NCI-H774 (cell line): ENCODE measurements around the gene ZFR.
A peak's percentile ranks its signal among the peaks of the same experiment; 100 is the strongest.
"Not testable (repeated sequence)": the region's sequence is repeated elsewhere in the genome, so short reads cannot be mapped to it uniquely, and the experiment has no call there.

Experiments
- DNase-seq: peaks from one replicate; lab custom pipeline; 2025; lab: John Stamatoyannopoulos, UW

Gene ZFR

GRCh38 chr5:32358611-32359010 lies 85.9 kb downstream of the ZFR start:
- no peak for DNase-seq

- no peak for DNase-seq
Observed at GRCh38 chr5:32357658-32358057, 86.9 kb downstream of the ZFR start.

GRCh38 chr5:32355686-32356085 lies 88.9 kb downstream of the ZFR start:
- DNase-seq: no peak

- DNase-seq: no peak
Observed at GRCh38 chr5:32353420-32353819, 91.1 kb downstream of the ZFR start.

- no peak for DNase-seq
Observed at GRCh38 chr5:32352685-32353084, 91.9 kb downstream of the ZFR start.

DNA sequence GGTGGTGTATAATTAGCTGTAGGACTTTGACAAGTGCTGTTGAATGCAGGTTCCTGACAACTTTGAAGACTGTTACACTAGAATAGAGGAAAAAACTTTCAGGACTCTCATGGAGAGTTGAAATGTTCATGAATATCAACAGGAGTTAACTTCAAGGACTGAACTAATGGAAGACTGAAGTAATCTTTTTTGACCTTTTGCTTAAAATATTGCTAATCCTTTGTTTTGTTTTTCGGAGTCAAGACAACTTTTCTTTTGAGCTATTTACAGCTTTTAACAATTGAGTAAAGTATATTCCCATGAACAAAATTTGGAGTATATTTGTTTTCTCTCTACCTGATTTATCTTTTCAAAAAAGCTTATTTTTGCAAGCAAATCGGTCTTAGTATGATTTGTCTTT lies 97.7 kb downstream of the ZFR start:
- DNase-seq: no peak

DNA sequence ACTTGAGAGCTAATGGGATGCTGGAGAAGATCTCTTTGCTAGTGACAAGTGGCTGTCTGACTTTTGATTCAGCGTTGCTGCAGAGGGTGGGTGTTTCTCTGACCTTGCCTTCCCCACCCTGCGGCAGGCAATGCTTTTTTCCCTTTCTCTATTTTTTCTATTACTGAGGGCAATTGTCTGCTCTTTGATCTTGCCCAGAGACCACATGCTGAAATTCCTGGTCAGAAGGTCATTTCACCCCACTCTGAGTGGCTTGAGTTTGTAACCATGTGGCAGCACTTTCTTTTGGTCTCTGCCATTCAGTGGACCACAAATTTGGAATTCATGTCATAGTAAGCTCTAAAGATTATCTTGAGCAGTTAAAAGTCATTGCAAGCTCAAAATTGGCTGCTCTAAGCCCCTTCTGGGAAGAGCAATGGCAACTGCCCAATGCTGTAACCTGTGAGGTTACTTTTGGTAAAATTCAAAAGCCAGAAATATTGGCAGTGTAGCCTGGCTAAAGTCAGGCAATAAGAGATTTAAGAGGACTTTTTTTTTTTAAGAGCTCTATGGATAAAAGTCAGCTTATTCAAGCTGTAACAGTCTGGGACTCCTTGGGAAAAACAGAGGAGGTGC lies 101.4 kb downstream of the ZFR start:
- DNase-seq: no peak

- DNase-seq: no peak
Observed at GRCh38 chr5:32342656-32343055, 101.9 kb downstream of the ZFR start.

DNA sequence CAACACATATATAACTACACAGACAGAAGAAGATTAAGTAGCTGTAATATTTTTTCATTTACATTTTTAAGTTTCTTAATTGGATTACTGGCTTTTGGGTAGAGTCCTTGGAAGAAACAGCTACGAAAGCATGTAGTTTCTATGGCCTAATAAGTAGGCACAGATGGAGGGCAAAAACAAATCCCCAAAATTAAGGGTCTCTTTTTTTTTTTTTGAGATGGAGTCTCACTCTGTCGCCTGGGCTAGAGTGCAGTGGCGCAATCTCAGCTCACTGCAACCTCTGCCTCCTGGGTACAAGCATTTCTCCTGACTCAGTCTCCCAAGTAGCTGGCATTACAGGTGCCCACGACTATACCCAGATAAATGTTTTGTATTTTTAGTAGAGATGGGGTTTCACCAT lies 104.7 kb downstream of the ZFR start:
- DNase-seq: no peak

GRCh38 chr5:32339198-32339597 lies 105.3 kb downstream of the ZFR start:
- DNase-seq: no peak

GRCh38 chr5:32332966-32333365 lies 111.6 kb downstream of the ZFR start:
- DNase-seq: no peak

GRCh38 chr5:32332361-32332760 lies 112.2 kb downstream of the ZFR start:
- DNase-seq: no peak

DNA sequence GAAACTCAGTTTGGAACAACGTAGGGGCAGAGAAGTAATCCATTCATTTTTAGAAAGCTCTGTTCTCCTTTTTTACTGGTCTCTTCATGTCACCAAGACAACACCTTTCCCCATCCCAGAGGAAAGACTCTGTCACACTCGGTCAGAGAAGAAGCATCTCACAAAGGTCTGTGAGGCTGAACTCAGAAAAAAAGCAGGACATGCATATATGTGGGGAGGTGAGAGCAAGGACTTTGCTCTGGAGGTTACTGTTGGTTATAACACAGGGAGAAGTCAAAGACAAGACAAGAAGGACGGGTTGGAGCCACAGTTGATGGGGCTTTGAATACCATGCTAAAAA lies 112.6 kb downstream of the ZFR start:
- DNase-seq: no peak

DNA sequence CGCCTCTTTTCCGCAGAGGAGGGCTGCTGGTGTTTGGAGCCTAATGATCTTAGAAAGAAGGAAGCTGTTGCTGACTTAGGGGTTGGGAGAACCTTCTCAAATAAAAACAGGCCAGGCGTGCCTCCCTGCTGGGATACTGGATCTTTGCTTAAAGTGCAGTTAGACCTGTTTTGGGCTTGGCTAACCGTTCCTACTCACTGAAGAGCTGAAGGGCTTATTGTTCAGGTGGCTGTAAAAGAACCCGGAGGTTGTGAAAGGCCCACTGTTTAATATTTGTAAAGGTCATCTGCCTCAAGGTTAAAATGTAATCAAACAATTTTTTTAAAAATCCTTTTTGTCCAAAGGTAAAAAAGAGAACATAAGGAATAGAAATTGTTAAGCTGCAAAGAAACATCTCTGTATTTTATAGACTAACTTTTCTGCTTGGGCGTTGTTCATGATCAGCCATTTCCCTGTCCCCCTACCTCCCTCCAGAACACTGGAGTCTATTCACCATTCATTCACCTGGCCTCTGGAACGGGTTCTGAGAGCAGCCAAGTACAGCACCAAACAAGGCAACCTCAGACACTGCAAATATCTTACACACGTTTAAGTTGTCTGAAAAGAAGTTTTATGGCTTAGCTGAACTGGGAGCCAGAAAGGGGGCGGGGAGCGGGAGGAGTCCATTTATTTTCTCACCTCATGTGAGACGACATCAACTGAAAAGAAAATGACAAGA lies 113.2 kb downstream of the ZFR start:
- no peak for DNase-seq

- DNase-seq: no peak
Observed at GRCh38 chr5:32330126-32330971, 114.2 kb downstream of the ZFR start.

- DNase-seq: peak; percentile 48
Observed at GRCh38 chr5:32329395-32329834, 115.1 kb downstream of the ZFR start.

- no peak for DNase-seq
Observed at GRCh38 chr5:32326216-32326772, 118.2 kb downstream of the ZFR start.

DNA sequence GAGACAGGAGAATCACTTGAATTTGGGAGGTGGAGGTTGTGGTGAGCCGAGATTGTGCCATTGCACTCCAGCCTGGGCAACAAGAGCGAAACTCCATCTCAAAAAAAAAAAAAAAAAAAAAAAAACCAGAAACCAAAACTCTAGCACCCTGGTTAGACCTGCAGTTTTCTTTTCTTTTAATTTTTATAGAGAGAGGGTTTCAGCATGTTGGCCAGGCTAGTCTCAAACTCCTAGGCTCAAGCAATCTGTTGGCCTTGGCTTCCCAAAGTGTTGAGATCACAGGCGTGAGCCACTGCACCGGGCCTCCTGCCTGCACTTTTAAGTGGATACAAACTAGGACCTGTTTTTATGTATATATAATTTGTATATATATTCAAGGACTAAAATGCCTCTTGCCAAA lies 118.9 kb downstream of the ZFR start:
- DNase-seq: no peak

DNA sequence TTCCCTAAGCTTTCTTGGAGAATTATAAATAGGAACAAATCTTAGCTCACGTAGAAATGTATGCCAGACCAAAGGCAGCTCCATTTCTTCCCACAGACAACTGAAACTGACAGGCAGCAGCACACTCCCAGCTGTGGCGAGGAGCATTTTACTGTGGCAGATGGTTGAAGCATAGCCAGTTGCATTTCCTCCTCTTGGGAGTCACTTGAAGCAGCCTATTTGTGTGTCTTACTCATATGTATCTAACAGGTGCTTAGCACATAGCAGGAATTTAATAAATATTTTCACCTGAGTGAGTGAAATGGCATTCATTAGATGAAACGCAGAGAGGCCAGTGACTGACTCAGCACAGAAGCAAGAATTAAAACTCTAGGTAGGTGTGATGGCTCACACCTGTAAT lies 119.5 kb downstream of the ZFR start:
- DNase-seq: no peak

- no peak for DNase-seq
Observed at GRCh38 chr5:32323741-32324140, 120.8 kb downstream of the ZFR start.

GRCh38 chr5:32322882-32323281 lies 121.7 kb downstream of the ZFR start:
- no peak for DNase-seq

- DNase-seq: not testable (repeated sequence)
Observed at GRCh38 chr5:32321787-32322186, 122.8 kb downstream of the ZFR start.

- DNase-seq: no peak
Observed at GRCh38 chr5:32320576-32320975, 124.0 kb downstream of the ZFR start.
